HepG2 (cell line): ENCODE data around the gene SRSF2. TPM values are rescaled to one million over a fixed set of nuclear protein-coding genes. Genes with fewer than 3 reads are reported as not detected.

Source experiments
- FOXM1 ChIP-seq: sonication (generic); formaldehyde crosslinking; IDR thresholded peaks from 2 replicates; pipeline ENCODE4 v1.5.0; 2020; ENCODE audit warnings: missing genetic modification reagents
- HDAC1 ChIP-seq: sonication (generic); formaldehyde crosslinking; IDR thresholded peaks from 2 replicates; pipeline ENCODE4 v1.5.1; 2020; ENCODE audit warnings: mild to moderate bottlenecking, missing genetic modification reagents
- KDM6A ChIP-seq: IDR thresholded peaks from 2 replicates; pipeline ENCODE4 v1.6.1; 2016; ENCODE audit warnings: low read depth
- KLF16 ChIP-seq, 2 experiments: sonication (generic) in 1 of 2; formaldehyde crosslinking in 1 of 2; IDR thresholded peaks; 2 replicates each; pipeline versions ENCODE4 v1.6.1 to v1.8.0; 2016 to 2023; ENCODE audit warnings: missing genetic modification reagents in 2 of 2, missing compliant biosample characterization in 1 of 2
- MTA1 ChIP-seq: sonication (generic); formaldehyde crosslinking; IDR thresholded peaks from 2 replicates; pipeline ENCODE4 v1.4.0; 2020; ENCODE audit warnings: missing genetic modification reagents, mild to moderate bottlenecking, borderline replicate concordance
- ONECUT2 ChIP-seq: sonication (generic); formaldehyde crosslinking; IDR thresholded peaks from 2 replicates; pipeline ENCODE4 v1.4.0; 2020; ENCODE audit warnings: missing genetic modification reagents
- STAT5B ChIP-seq: sonication (generic); formaldehyde crosslinking; IDR thresholded peaks from 2 replicates; pipeline ENCODE4 v1.4.0; 2020; ENCODE audit warnings: missing genetic modification reagents
- ZBTB7B ChIP-seq: sonication (generic); formaldehyde crosslinking; IDR thresholded peaks from 2 replicates; pipeline ENCODE4 v1.4.0; 2020; ENCODE audit warnings: missing genetic modification reagents
- ZFAT ChIP-seq: sonication (generic); formaldehyde crosslinking; conservative IDR thresholded peaks from 2 replicates; pipeline ENCODE4 v1.8.1; 2023; ENCODE audit warnings: missing genetic modification reagents, inconsistent platforms
- ZNF12 ChIP-seq: sonication (generic); formaldehyde crosslinking; IDR thresholded peaks from 2 replicates; pipeline ENCODE4 v1.5.0; 2020; ENCODE audit warnings: missing genetic modification reagents
- ZNF430 ChIP-seq: sonication (generic); formaldehyde crosslinking; IDR thresholded peaks from 2 replicates; pipeline ENCODE4 v1.9.0; 2021; ENCODE audit warnings: mild to moderate bottlenecking, missing genetic modification reagents
- ZNF761 ChIP-seq: sonication (generic); formaldehyde crosslinking; conservative IDR thresholded peaks from 2 replicates; pipeline ENCODE4 v1.4.0; 2020; ENCODE audit warnings: mild to moderate bottlenecking, missing genetic modification reagents
- ZSCAN25 ChIP-seq: sonication (generic); formaldehyde crosslinking; IDR thresholded peaks from 2 replicates; pipeline ENCODE4 v1.8.0; 2022; ENCODE audit warnings: mild to moderate bottlenecking, missing genetic modification reagents
- ZSCAN9 ChIP-seq: IDR thresholded peaks from 2 replicates; pipeline ENCODE4 v1.6.1; 2016; ENCODE audit warnings: borderline replicate concordance
- polyA plus RNA-seq, 8 experiments: library from polyadenylated mRNA; depleted of rRNA in 3 of 8; stranded (reverse) in 7 of 8; unstranded in 1 of 8; fragments of >200 nt; fragmentation: Illumina TruSeq in 4 of 8; extraction: Trizol in 4 of 8; gene quantifications; 2 replicates each; pipeline versions ENCODE4 v1.2.1 to v1.2.3, GENCODE V29; 2011 to 2016; ENCODE audit warnings: low read depth in 4 of 8, missing spikeins in 1 of 8, mixed read lengths in 1 of 8; ENCODE audit not compliant: insufficient read depth in 1 of 8
- total RNA-seq, 5 experiments: library from RNA; depleted of rRNA; stranded (reverse); fragments of >200 nt; fragmentation: Illumina TruSeq; extraction: Trizol; gene quantifications; 2 replicates each; pipeline ENCODE4 v1.2.3, GENCODE V29; 2016; ENCODE audit warnings: low read depth in 1 of 5
- TF ChIP-seq, protein P1 (sequence below): sonication (generic); formaldehyde crosslinking; IDR thresholded peaks from 2 replicates; pipeline ENCODE4 v1.5.0; 2020; ENCODE audit warnings: mild to moderate bottlenecking, missing genetic modification reagents, borderline replicate concordance
- TF ChIP-seq, protein P2 (sequence below): IDR thresholded peaks from 2 replicates; pipeline ENCODE4 v1.6.1; 2016; ENCODE audit warnings: missing compliant biosample characterization, missing genetic modification reagents, borderline replicate concordance
- TF ChIP-seq, protein P3 (sequence below): IDR thresholded peaks from 2 replicates; pipeline ENCODE4 v1.6.1; 2016; ENCODE audit warnings: missing biosample characterization, missing genetic modification reagents, low read depth
- TF ChIP-seq, protein P4 (sequence below): sonication (generic); formaldehyde crosslinking; IDR thresholded peaks from 2 replicates; pipeline ENCODE4 v1.8.1; 2023; ENCODE audit warnings: missing genetic modification reagents, mild to moderate bottlenecking, borderline replicate concordance

SRSF2 gene
- total and polyA plus RNA-seq, 2 of the 13 experiments (the other 11 are each of a cell fraction or from before 2014, with no cell fraction given), result 306 to 319 TPM

- TF ChIP-seq, protein P1, sequence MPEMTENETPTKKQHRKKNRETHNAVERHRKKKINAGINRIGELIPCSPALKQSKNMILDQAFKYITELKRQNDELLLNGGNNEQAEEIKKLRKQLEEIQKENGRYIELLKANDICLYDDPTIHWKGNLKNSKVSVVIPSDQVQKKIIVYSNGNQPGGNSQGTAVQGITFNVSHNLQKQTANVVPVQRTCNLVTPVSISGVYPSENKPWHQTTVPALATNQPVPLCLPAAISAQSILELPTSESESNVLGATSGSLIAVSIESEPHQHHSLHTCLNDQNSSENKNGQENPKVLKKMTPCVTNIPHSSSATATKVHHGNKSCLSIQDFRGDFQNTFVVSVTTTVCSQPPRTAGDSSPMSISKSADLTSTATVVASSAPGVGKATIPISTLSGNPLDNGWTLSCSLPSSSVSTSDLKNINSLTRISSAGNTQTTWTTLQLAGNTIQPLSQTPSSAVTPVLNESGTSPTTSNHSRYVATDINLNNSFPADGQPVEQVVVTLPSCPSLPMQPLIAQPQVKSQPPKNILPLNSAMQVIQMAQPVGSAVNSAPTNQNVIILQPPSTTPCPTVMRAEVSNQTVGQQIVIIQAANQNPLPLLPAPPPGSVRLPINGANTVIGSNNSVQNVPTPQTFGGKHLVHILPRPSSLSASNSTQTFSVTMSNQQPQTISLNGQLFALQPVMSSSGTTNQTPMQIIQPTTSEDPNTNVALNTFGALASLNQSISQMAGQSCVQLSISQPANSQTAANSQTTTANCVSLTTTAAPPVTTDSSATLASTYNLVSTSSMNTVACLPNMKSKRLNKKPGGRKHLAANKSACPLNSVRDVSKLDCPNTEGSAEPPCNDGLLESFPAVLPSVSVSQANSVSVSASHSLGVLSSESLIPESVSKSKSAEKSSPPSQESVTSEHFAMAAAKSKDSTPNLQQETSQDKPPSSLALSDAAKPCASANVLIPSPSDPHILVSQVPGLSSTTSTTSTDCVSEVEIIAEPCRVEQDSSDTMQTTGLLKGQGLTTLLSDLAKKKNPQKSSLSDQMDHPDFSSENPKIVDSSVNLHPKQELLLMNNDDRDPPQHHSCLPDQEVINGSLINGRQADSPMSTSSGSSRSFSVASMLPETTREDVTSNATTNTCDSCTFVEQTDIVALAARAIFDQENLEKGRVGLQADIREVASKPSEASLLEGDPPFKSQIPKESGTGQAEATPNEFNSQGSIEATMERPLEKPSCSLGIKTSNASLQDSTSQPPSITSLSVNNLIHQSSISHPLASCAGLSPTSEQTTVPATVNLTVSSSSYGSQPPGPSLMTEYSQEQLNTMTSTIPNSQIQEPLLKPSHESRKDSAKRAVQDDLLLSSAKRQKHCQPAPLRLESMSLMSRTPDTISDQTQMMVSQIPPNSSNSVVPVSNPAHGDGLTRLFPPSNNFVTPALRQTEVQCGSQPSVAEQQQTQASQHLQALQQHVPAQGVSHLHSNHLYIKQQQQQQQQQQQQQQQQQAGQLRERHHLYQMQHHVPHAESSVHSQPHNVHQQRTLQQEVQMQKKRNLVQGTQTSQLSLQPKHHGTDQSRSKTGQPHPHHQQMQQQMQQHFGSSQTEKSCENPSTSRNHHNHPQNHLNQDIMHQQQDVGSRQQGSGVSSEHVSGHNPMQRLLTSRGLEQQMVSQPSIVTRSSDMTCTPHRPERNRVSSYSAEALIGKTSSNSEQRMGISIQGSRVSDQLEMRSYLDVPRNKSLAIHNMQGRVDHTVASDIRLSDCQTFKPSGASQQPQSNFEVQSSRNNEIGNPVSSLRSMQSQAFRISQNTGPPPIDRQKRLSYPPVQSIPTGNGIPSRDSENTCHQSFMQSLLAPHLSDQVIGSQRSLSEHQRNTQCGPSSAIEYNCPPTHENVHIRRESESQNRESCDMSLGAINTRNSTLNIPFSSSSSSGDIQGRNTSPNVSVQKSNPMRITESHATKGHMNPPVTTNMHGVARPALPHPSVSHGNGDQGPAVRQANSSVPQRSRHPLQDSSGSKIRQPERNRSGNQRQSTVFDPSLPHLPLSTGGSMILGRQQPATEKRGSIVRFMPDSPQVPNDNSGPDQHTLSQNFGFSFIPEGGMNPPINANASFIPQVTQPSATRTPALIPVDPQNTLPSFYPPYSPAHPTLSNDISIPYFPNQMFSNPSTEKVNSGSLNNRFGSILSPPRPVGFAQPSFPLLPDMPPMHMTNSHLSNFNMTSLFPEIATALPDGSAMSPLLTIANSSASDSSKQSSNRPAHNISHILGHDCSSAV (CRISPR knock-in tag), result no peak
- TF ChIP-seq, protein P2, sequence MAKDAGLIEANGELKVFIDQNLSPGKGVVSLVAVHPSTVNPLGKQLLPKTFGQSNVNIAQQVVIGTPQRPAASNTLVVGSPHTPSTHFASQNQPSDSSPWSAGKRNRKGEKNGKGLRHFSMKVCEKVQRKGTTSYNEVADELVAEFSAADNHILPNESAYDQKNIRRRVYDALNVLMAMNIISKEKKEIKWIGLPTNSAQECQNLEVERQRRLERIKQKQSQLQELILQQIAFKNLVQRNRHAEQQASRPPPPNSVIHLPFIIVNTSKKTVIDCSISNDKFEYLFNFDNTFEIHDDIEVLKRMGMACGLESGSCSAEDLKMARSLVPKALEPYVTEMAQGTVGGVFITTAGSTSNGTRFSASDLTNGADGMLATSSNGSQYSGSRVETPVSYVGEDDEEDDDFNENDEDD (CRISPR knock-in tag), result peak; percentile 8; the same call in 1 of the 2 replicates
- TF ChIP-seq ZSCAN9 (CRISPR knock-in tag) (peak; percentile 57; the same call in 1 of the 2 replicates), ZNF430 (CRISPR knock-in tag) (peak; percentile 79), KDM6A (CRISPR knock-in tag) (no peak), KLF16 (CRISPR knock-in tag; IDR thresholded peaks at IDR 0.05) (peak in 1 of 2 experiments; percentile 21; a peak in 1 of 4 replicates), ZFAT (no peak), STAT5B (CRISPR knock-in tag) (no peak; the same call in 1 of the 2 replicates), ZNF12 (CRISPR knock-in tag) (peak; percentile 80), HDAC1 (peak; percentile 82), ONECUT2 (peak; percentile 63), ZNF761 (CRISPR knock-in tag) (peak; percentile 21; the same call in 1 of the 2 replicates), ZBTB7B (CRISPR knock-in tag) (no peak), FOXM1 (CRISPR knock-in tag) (peak; percentile 62; the same call in 1 of the 2 replicates), MTA1 (CRISPR knock-in tag) (no peak; the same call in 1 of the 2 replicates), ZSCAN25 (CRISPR knock-in tag) (no peak)
- TF ChIP-seq, protein P3, sequence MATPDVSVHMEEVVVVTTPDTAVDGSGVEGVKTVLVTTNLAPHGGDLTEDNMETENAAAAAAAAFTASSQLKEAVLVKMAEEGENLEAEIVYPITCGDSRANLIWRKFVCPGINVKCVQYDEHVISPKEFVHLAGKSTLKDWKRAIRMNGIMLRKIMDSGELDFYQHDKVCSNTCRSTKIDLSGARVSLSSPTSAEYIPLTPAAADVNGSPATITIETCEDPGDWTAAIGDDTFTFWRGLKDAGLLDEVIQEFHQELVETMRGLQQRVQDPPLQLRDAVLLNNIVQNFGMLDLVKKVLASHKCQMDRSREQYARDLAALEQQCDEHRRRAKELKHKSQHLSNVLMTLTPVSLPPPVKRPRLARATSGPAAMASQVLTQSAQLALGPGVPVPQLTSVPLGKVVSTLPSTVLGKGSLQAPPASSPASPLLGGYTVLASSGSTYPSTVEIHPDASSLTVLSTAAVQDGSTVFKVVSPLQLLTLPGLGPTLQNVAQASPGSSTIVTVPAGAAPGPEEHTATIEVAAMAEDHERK (CRISPR knock-in tag), result no peak; the same call in 1 of the 2 replicates
- TF ChIP-seq, protein P4, sequence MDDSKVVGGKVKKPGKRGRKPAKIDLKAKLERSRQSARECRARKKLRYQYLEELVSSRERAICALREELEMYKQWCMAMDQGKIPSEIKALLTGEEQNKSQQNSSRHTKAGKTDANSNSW (CRISPR knock-in tag), result no peak; the same call in 1 of the 2 replicates
Measured at GRCh38 chr17:76726776-76727718, 10.1 kb downstream of the SRSF2 start, which contains the start of gene METTL23 (continued).
